Endothelial cell of umbilical vein (primary cell): Measurements from ENCODE around the gene GYS1. TPM values are rescaled to one million over a fixed set of nuclear protein-coding genes. Genes with fewer than 3 reads are reported as not detected.

Source experiments
- BruUV-seq: library from RNA; stranded (reverse); fragments of 400-500 nt; replicated peaks from 2 replicates; lab custom pipeline; 2021; lab: Mats Ljungman, UMichigan
- CTCF ChIA-PET: fragments of 300-600, 350-600 bp; sonication (Branson Sonifier 250); formaldehyde crosslinking; loops from one replicate; lab custom pipeline; 2021; ENCODE audit warnings: antibody characterized with exemption, inconsistent platforms; lab: Charles Lee
- POLR2A ChIA-PET: fragments of 300-600, 350-600 bp; sonication (Branson Sonifier 250); formaldehyde crosslinking; loops from one replicate; lab custom pipeline; 2021; ENCODE audit warnings: antibody characterized with exemption, inconsistent platforms; lab: Charles Lee
- DNase-seq: peaks from one replicate; pipeline ENCODE4 v3.0.0-alpha.2; 2011; ENCODE audit warnings: low read depth, low spot score
- FAIRE-seq: peaks from 2 replicates; lab custom pipeline; 2011; peaks lifted over from hg19 to GRCh38; lab: Jason Lieb, UNC
- H2AFZ ChIP-seq: 2 replicates; pipeline ENCODE4 v1.6.0; 2012; ENCODE audit warnings: low read depth, low read length, control low read depth, inconsistent platforms
- H3K27ac ChIP-seq: 2 replicates; pipeline ENCODE4 v1.5.1; 2011; ENCODE audit warnings: low read depth, mild to moderate bottlenecking, control low read depth, low read length, moderate library complexity; ENCODE audit not compliant: insufficient read depth
- H3K27me3 ChIP-seq, 2 experiments: 2 replicates each; pipeline versions ENCODE4 v1.6.0 to v1.6.1; 2011; ENCODE audit warnings: low read length in 2 of 2, mixed read lengths in 1 of 2; ENCODE audit not compliant: control insufficient read depth in 2 of 2, insufficient read depth in 2 of 2
- H3K36me3 ChIP-seq, 2 experiments: 2 replicates in 1 of 2; 3 replicates in 1 of 2; pipeline ENCODE4 v1.5.1; 2011; ENCODE audit warnings: low read length in 2 of 2, mild to moderate bottlenecking in 1 of 2, moderate library complexity in 1 of 2; ENCODE audit not compliant: control insufficient read depth in 2 of 2, insufficient read depth in 2 of 2; ENCODE audit errors: extremely low read depth in 1 of 2
- H3K4me1 ChIP-seq: 3 replicates; pipeline ENCODE4 v1.5.1; 2011; ENCODE audit warnings: mild to moderate bottlenecking, low read length; ENCODE audit not compliant: control insufficient read depth, insufficient read depth; ENCODE audit errors: extremely low read depth
- H3K4me2 ChIP-seq: 2 replicates; pipeline ENCODE4 v1.6.1; 2011; ENCODE audit warnings: low read length, control low read depth, mixed read lengths; ENCODE audit not compliant: insufficient read depth
- H3K4me3 ChIP-seq, 3 experiments: fragments of 200-600 bp in 1 of 3; sonication (generic), shearing (Covaris generic) in 1 of 3; replicated peaks in 1 of 3; 2 replicates each; pipeline ENCODE4 v1.5.1; 2011 to 2016; ENCODE audit warnings: control low read depth in 3 of 3, low read length in 3 of 3, mild to moderate bottlenecking in 2 of 3, inconsistent platforms in 1 of 3, low read depth in 1 of 3, moderate library complexity in 1 of 3; ENCODE audit not compliant: insufficient read depth in 1 of 3
- H3K79me2 ChIP-seq: 2 replicates; pipeline ENCODE4 v1.6.0; 2012; ENCODE audit warnings: low read length, inconsistent platforms; ENCODE audit not compliant: control insufficient read depth, insufficient read depth
- H3K9ac ChIP-seq: replicated peaks from 2 replicates; pipeline ENCODE3; 2011; ENCODE audit warnings: low read length, control low read depth; ENCODE audit not compliant: insufficient read depth; ENCODE audit errors: extremely low read depth
- H3K9me1 ChIP-seq: replicated peaks from 3 replicates; pipeline ENCODE4 v1.6.0; 2011; ENCODE audit warnings: mild to moderate bottlenecking, low read length; ENCODE audit not compliant: control insufficient read depth, insufficient read depth; ENCODE audit errors: extremely low read depth
- H3K9me3 ChIP-seq: replicated peaks from 2 replicates; pipeline ENCODE4 v1.5.1; 2012; ENCODE audit warnings: low read length, inconsistent platforms; ENCODE audit not compliant: control insufficient read depth, insufficient read depth
- H4K20me1 ChIP-seq: replicated peaks from 2 replicates; pipeline ENCODE3; 2011; ENCODE audit warnings: mild to moderate bottlenecking, low read length; ENCODE audit not compliant: control insufficient read depth, insufficient read depth; ENCODE audit errors: extremely low read depth
- CTCF ChIP-seq, 2 donors: IDR thresholded peaks; 1 replicate in 1 of 2; 2 replicates in 1 of 2; pipeline ENCODE4 v1.5.1; 2011; ENCODE audit warnings: low read length in 2 of 2, mild to moderate bottlenecking in 2 of 2, moderate library complexity in 2 of 2, control low read depth in 1 of 2, inconsistent platforms in 1 of 2, low read depth in 1 of 2; ENCODE audit not compliant: insufficient read depth in 1 of 2; ENCODE audit errors: extremely low read depth in 1 of 2
- EZH2 ChIP-seq: IDR thresholded peaks from 2 replicates; pipeline ENCODE4 v1.6.1; 2012; ENCODE audit warnings: borderline replicate concordance, low read depth, mild to moderate bottlenecking, moderate library complexity, low read length, inconsistent platforms; ENCODE audit not compliant: severe bottlenecking
- FOS ChIP-seq: IDR thresholded peaks from 2 replicates; pipeline ENCODE4 v1.6.1; 2011; ENCODE audit warnings: mild to moderate bottlenecking, low read length, moderate library complexity, borderline replicate concordance; ENCODE audit not compliant: insufficient read depth
- GATA2 ChIP-seq: IDR thresholded peaks from 2 replicates; pipeline ENCODE4 v1.7.0; 2011; ENCODE audit warnings: low read depth, mild to moderate bottlenecking, moderate library complexity, mixed read lengths, low read length; ENCODE audit not compliant: insufficient read length, insufficient read depth
- JUN ChIP-seq: IDR thresholded peaks from 2 replicates; pipeline ENCODE4 v1.6.1; 2011; ENCODE audit warnings: borderline replicate concordance, low read depth; ENCODE audit not compliant: insufficient read length, insufficient read depth
- MAX ChIP-seq: IDR thresholded peaks from 2 replicates; pipeline ENCODE4 v1.6.1; 2011; ENCODE audit not compliant: insufficient read depth, insufficient read length
- MYC ChIP-seq: IDR thresholded peaks from one replicate; pipeline ENCODE4 v1.6.1; 2011; ENCODE audit warnings: mild to moderate bottlenecking, low read depth, low read length
- POLR2A ChIP-seq: IDR thresholded peaks from 2 replicates; pipeline ENCODE4 v1.6.1; 2012; ENCODE audit warnings: low read depth, mild to moderate bottlenecking, control low read depth, low read length
- dilution Hi-C: fragments of 300-500 bp; cut with MboI; formaldehyde crosslinking; loops from one replicate; pipeline ENCODE4 v1.15.0; 2019; ENCODE audit warnings: low sequenced_read_pairs; ENCODE audit not compliant: extremely low pct_ligation_motif_present
- intact Hi-C: fragments of 100-400 bp; cut with micrococcal nuclease; formaldehyde crosslinking; loops from one replicate; pipeline ENCODE4 v1.10.0; 2022
- polyA plus RNA-seq, 4 experiments: library from polyadenylated mRNA; depleted of rRNA in 3 of 4; stranded (reverse) in 3 of 4; unstranded in 1 of 4; fragments of >200 nt; gene quantifications; 2 replicates each; pipeline versions ENCODE4 v1.2.1 to v1.2.3, GENCODE V29; 2011 to 2012; ENCODE audit warnings: missing spikeins in 1 of 4
- total RNA-seq: library from RNA; stranded (reverse); gene quantifications from 2 replicates; pipeline ENCODE4 v1.2.3, GENCODE V29; 2021

GYS1 gene
- total and polyA plus RNA-seq, 2 donors (not counting 3 experiments of a cell fraction or from before 2014, with no cell fraction given) = 39.0 to 58.9 TPM

- Histone ChIP-seq H3K9me3 (no peaks in the 10 kb centered on the region), H3K9me1 (no peaks in the 10 kb centered on the region), H3K4me3 (no peak overlapping the region), H3K4me1 (peaks cover 5% of the 10 kb centered on the region), H3K36me3 (no peaks in the 10 kb centered on the region), H4K20me1 (no peaks in the 10 kb centered on the region), H3K79me2 (no peaks in the 10 kb centered on the region), H3K27me3 (no peaks in the 10 kb centered on the region), H3K9ac (no peak overlapping the region), H3K4me2 (no peak overlapping the region), H2AFZ (no peak overlapping the region), H3K27ac (no peak overlapping the region)
- no peak for DNase-seq
- no peak for FAIRE-seq
- TF ChIP-seq MYC (no peak), EZH2 (no peak)
- intact Hi-C loops = no loop called here
- dilution Hi-C loops = no loop called here
- POLR2A ChIA-PET = no interaction called here
- CTCF ChIA-PET = interaction anchor here (1.1 kb wide), 1 partner anchor 22 kb away, joined by 4 read pairs; no protein-coding TSS in a partner anchor
- no TSS peak for BruUV-seq
Measured at GRCh38 chr19:48947258-48947542, 45.9 kb downstream of the GYS1 start.

- CTCF ChIA-PET = interaction anchor here (1.1 kb wide), 1 partner anchor 22 kb away, joined by 4 read pairs; no protein-coding TSS in a partner anchor
- H3K9ac ChIP-seq = no peak overlapping the region
- no peak overlapping the region for H3K4me3 ChIP-seq
- intact Hi-C loops (no loop called here), dilution Hi-C loops (no loop called here)
- no peak overlapping the region for H2AFZ ChIP-seq
- no peaks in the 10 kb centered on the region for H3K36me3 ChIP-seq
- FAIRE-seq (no peak), DNase-seq (no peak)
- POLR2A ChIA-PET = no interaction called here
- no peaks in the 10 kb centered on the region for H4K20me1 ChIP-seq
- H3K79me2 ChIP-seq = no peaks in the 10 kb centered on the region
- BruUV-seq = no TSS peak
- H3K27me3 ChIP-seq = no peaks in the 10 kb centered on the region
- no peak overlapping the region for H3K4me2 ChIP-seq
- H3K9me1 ChIP-seq = no peaks in the 10 kb centered on the region
- peaks cover 5% of the 10 kb centered on the region for H3K4me1 ChIP-seq
- no peak overlapping the region for H3K27ac ChIP-seq
- TF ChIP-seq EZH2 = no peak
- no peak for TF ChIP-seq FOS
- TF ChIP-seq GATA2 = no peak
- no peak for TF ChIP-seq CTCF (IDR thresholded peaks at IDR 0.05; ENCODE audit: extremely low read depth in 1 of 2, insufficient read depth in 1 of 2, low read depth in 1 of 2, low read length in 2 of 2)
- no peak for TF ChIP-seq JUN
- no peak for TF ChIP-seq POLR2A
- no peak for TF ChIP-seq MAX
- no peak for TF ChIP-seq MYC
- H3K9me3 ChIP-seq = no peaks in the 10 kb centered on the region
Measured at GRCh38 chr19:48946463-48947257, 46.4 kb downstream of the GYS1 start.
